Body of pancreas (tissue), 4 donors: ENCODE results near the gene UGT1A5. TPM values are rescaled to one million over a fixed set of nuclear protein-coding genes. Genes with fewer than 3 reads are reported as not detected.
A peak's percentile ranks its signal among the peaks of the same experiment; 100 is the strongest.

Experiments used
- ATAC-seq: fragments of 150-250 bp; one replicate; pipeline ENCODE4 v1.9.1; 2016
- DNase-seq, 4 donors: peaks; one replicate each; pipeline ENCODE4 v3.0.0-alpha.2; 2019
- H3K27ac ChIP-seq, 4 donors: fragments of 200-600 bp; sonication (generic); 1 replicate in 3 of 4; 2 replicates in 1 of 4; pipeline versions ENCODE4 v1.5.1 to v1.6.1; 2016 to 2019; ENCODE audit warnings: mild to moderate bottlenecking in 1 of 4, mixed read lengths in 1 of 4, moderate library complexity in 1 of 4
- H3K27me3 ChIP-seq, 2 donors: fragments of 200-600 bp; sonication (generic); one replicate each; pipeline ENCODE4 v1.6.0; 2016; ENCODE audit warnings: mild to moderate bottlenecking in 1 of 2
- H3K36me3 ChIP-seq, 2 donors: fragments of 200-600 bp; sonication (generic); replicated peaks in 1 of 2; 2 replicates each; pipeline ENCODE4 v1.5.1; 2016; ENCODE audit warnings: low read depth in 2 of 2; ENCODE audit not compliant: insufficient read depth in 1 of 2
- H3K4me1 ChIP-seq: fragments of 200-600 bp; sonication (generic); one replicate; pipeline ENCODE4 v1.6.0; 2016
- H3K4me3 ChIP-seq, 2 donors: fragments of 200-600 bp; sonication (generic); 1 replicate in 1 of 2; 2 replicates in 1 of 2; pipeline ENCODE4 v1.5.1; 2016 to 2019
- H3K9me3 ChIP-seq, 3 donors: fragments of 200-600 bp; sonication (generic); 1 replicate in 2 of 3; 2 replicates in 1 of 3; pipeline ENCODE4 v1.5.1; 2016
- POLR2A ChIP-seq, 3 donors: fragments of 450-650 bp; IDR thresholded peaks; one replicate each; pipeline ENCODE4 v1.6.1; 2016; ENCODE audit warnings: antibody characterized with exemption in 3 of 3, mild to moderate bottlenecking in 2 of 3
- WGBS, 2 donors: methylation state at CpG; one replicate each; pipeline ENCODE4 v1.1.5; 2017; 5-methylcytosine and 5-hydroxymethylcytosine counted together
- intact Hi-C: fragments of 100-400 bp; cut with DNase I; formaldehyde crosslinking; loops from one replicate; pipeline ENCODE4 v1.15.1; 2023
- total RNA-seq, 2 donors: library from RNA; depleted of rRNA; stranded (reverse); fragments of >200 nt; gene quantifications; one replicate each; pipeline ENCODE4 v1.1.0, GENCODE V29; 2016
- TF ChIP-seq, protein P1 (sequence below), 7 experiments: fragments of 450-650 bp in 4 of 7; fragments of 200-600 bp in 3 of 7; sonication (generic) in 3 of 7; IDR thresholded peaks; one replicate each; pipeline ENCODE4 v1.5.1; 2016 to 2019; ENCODE audit warnings: antibody characterized with exemption in 7 of 7

UGT1A5 gene
- total RNA-seq, 2 donors from 2014 or later: not detected

GRCh38 chr2:233807966-233808935, 95.5 kb downstream of the UGT1A5 start:
- WGBS, 2 donors: 63 to 71% methylated on average over 7 to 10 of the region's 10 CpGs
- Histone ChIP-seq H3K4me1 (no peaks in the 10 kb centered on the region), H3K9me3 (no peaks in the 10 kb centered on the region), H3K27me3 (no peaks in the 10 kb centered on the region), H3K4me3 (no peak overlapping the region), H3K27ac (no peak overlapping the region), H3K36me3 (no peaks in the 10 kb centered on the region)
- DNase-seq: peak in 1 of 4 donors; percentile 5
- no peak for TF ChIP-seq POLR2A (IDR thresholded peaks at IDR 0.05)
- TF ChIP-seq, protein P1, sequence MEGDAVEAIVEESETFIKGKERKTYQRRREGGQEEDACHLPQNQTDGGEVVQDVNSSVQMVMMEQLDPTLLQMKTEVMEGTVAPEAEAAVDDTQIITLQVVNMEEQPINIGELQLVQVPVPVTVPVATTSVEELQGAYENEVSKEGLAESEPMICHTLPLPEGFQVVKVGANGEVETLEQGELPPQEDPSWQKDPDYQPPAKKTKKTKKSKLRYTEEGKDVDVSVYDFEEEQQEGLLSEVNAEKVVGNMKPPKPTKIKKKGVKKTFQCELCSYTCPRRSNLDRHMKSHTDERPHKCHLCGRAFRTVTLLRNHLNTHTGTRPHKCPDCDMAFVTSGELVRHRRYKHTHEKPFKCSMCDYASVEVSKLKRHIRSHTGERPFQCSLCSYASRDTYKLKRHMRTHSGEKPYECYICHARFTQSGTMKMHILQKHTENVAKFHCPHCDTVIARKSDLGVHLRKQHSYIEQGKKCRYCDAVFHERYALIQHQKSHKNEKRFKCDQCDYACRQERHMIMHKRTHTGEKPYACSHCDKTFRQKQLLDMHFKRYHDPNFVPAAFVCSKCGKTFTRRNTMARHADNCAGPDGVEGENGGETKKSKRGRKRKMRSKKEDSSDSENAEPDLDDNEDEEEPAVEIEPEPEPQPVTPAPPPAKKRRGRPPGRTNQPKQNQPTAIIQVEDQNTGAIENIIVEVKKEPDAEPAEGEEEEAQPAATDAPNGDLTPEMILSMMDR (IDR thresholded peaks at IDR 0.05): no peak
- ATAC-seq: no peak
- intact Hi-C loops: no loop called here

- Histone ChIP-seq H3K27me3 (no peaks in the 10 kb centered on the region), H3K36me3 (no peaks in the 10 kb centered on the region), H3K27ac (no peak overlapping the region), H3K4me1 (no peaks in the 10 kb centered on the region), H3K9me3 (no peaks in the 10 kb centered on the region), H3K4me3 (no peak overlapping the region)
- intact Hi-C loops: no loop called here
- TF ChIP-seq POLR2A (IDR thresholded peaks at IDR 0.05): no peak
- TF ChIP-seq, protein P1 (IDR thresholded peaks at IDR 0.05): no peak
- DNase-seq: no peak
- 76 to 79% methylated on average over 6 of the region's 6 CpGs for WGBS, 2 donors
- no peak for ATAC-seq
These were observed 97.7 kb downstream of the UGT1A5 start for GRCh38 chr2:233810385-233810784.

DNA sequence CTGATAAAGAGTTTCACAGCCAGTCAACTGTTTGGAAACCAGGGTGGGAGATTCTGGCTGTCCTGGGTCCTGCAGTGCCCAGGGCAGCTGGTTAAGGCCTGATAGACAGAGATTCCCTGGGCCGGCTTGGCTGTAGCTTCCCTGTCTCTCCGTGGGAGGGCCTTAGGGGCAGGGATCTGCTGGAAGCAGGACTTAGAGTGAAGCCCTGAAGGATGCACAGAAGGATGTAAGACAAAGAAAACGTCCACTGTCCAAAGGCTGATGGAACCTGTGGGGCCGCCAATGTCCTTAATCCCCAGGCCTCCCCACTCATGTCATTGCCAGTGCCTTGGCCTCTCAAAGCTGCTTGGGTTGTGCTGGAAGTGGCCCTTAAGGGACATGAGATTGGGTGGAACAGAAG, 98.4 kb downstream of the UGT1A5 start:
- DNase-seq (peak in 1 of 4 donors; percentile 3), ATAC-seq (no peak)
- H3K36me3 ChIP-seq: no peaks in the 10 kb centered on the region
- H3K27me3 ChIP-seq: no peaks in the 10 kb centered on the region
- H3K9me3 ChIP-seq: no peaks in the 10 kb centered on the region
- TF ChIP-seq, protein P1 (IDR thresholded peaks at IDR 0.05): no peak
- no peak for TF ChIP-seq POLR2A (IDR thresholded peaks at IDR 0.05)
- H3K4me3 ChIP-seq: no peak overlapping the region
- H3K27ac ChIP-seq: no peak overlapping the region
- intact Hi-C loops: no loop called here
- 67 to 80% methylated on average over 4 of the region's 4 CpGs for WGBS, 2 donors
- no peaks in the 10 kb centered on the region for H3K4me1 ChIP-seq

DNA sequence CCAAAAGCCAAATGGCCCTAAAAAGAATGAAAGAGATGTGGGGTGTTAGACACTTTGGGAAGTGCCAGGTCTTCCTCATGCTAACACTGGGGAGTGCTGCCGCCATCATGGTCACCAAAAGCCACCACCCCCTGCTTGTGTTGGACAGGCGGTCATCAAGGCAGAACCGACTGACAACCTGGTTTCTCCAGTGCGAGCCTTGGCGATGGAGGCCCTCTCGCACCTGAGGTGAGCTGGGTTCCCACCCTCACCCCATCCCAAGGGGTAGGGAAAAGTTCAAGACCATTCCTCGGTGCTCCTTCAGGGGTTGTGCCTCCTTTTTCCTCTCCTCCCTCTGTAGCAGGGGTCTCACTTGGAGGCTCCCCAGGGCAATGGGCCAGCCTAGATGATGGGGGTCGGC, 99.0 kb downstream of the UGT1A5 start:
- H3K4me3 ChIP-seq: no peak overlapping the region
- H3K4me1 ChIP-seq: no peaks in the 10 kb centered on the region
- DNase-seq (peak in 1 of 4 donors; percentile 4), ATAC-seq (no peak)
- H3K27ac ChIP-seq: no peak overlapping the region
- no peaks in the 10 kb centered on the region for H3K27me3 ChIP-seq
- intact Hi-C loops: no loop called here
- H3K9me3 ChIP-seq: no peaks in the 10 kb centered on the region
- H3K36me3 ChIP-seq: no peaks in the 10 kb centered on the region
- 72 to 81% methylated on average over 8 of the region's 8 CpGs for WGBS, 2 donors
- TF ChIP-seq, protein P1 (IDR thresholded peaks at IDR 0.05): no peak
- TF ChIP-seq POLR2A (IDR thresholded peaks at IDR 0.05): no peak
